WI38 (cell line): ENCODE results near the gene ZNF766.
A peak's percentile ranks its signal among the peaks of the same experiment; 100 is the strongest.

Experiments used
- H3K4me3 ChIP-seq: 2 replicates; pipeline ENCODE4 v1.5.1; 2011; ENCODE audit warnings: low read depth, mild to moderate bottlenecking, control low read depth, low read length
- TF ChIP-seq, protein P1 (sequence below): IDR thresholded peaks from 2 replicates; pipeline ENCODE4 v1.5.1; 2012; ENCODE audit warnings: low read depth, mild to moderate bottlenecking, control low read depth, low read length

ZNF766 gene

DNA sequence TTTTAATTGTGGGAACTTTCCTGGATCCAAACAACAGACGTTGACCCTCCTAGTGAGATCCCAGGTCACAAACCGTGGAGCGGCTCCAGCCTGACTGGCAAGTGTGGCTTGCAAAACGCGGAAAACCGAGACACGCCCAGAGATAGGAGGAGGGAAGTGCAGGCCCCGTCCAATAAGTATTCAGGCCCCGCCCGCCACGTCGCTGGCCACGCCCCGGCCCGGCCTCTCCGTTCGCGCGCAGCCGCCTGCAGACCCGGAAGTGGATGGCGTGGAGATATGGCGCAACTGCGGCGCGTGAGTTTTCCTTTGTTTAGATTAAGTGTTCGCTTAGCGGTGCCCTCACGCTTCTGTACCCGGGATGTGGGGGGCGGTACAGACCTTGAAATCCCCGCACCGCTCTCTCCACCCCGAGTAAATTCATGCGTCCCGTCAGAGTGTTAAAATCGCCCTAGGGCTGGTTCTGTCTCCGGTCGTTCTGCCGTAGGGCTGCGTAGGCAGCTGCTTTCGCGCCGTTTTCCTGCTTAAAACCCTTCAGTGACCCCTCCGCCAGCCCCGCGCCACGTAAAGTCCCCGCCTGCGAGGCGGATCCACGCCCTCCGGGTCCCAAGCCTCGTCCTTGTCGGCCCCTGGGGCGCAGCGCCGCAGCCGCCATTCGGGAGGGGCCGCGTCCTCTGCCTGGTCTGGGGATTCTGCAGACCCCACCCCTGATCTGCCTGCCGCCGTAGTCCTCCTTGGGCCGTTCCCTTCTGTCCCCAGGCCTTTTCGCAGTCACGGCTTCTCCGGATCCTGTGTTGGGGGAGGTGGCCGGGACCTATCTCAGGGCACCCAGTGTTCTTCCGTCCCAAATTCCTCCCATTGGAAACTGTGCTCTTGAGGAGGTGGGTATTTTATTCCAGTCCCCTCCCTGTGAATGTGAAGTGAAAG, at the start of gene ZNF766:
TSS of gene ZNF766 (plus strand) at position 250 of the 924 bp plus-strand sequence. CDS start at position 277, 27 bp downstream.
- TF ChIP-seq, protein P1, sequence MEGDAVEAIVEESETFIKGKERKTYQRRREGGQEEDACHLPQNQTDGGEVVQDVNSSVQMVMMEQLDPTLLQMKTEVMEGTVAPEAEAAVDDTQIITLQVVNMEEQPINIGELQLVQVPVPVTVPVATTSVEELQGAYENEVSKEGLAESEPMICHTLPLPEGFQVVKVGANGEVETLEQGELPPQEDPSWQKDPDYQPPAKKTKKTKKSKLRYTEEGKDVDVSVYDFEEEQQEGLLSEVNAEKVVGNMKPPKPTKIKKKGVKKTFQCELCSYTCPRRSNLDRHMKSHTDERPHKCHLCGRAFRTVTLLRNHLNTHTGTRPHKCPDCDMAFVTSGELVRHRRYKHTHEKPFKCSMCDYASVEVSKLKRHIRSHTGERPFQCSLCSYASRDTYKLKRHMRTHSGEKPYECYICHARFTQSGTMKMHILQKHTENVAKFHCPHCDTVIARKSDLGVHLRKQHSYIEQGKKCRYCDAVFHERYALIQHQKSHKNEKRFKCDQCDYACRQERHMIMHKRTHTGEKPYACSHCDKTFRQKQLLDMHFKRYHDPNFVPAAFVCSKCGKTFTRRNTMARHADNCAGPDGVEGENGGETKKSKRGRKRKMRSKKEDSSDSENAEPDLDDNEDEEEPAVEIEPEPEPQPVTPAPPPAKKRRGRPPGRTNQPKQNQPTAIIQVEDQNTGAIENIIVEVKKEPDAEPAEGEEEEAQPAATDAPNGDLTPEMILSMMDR: no peak

DNA sequence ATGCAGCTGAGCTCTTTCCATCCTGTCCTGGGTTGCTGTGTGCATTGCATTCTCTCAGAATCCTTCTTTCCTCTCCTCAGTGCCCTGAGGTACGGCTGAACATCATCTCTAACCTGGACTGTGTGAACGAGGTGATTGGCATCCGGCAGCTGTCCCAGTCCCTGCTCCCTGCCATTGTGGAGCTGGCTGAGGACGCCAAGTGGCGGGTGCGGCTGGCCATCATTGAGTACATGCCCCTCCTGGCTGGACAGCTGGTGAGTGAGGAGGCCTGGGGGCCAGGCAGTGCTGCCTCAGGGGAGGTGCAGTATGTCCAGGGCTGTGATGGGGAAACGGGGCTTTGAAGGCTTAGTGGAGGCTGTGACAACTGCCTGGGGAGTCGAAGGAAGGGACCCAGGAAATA, 49.8 kb upstream of the ZNF766 start:
- H3K4me3 ChIP-seq: no peak overlapping the region
- TF ChIP-seq, protein P1: no peak

More for the DNA sequence above, at the start of gene ZNF766:
- peak within 1 kb of the TSS; percentile 92 for H3K4me3 ChIP-seq

DNA sequence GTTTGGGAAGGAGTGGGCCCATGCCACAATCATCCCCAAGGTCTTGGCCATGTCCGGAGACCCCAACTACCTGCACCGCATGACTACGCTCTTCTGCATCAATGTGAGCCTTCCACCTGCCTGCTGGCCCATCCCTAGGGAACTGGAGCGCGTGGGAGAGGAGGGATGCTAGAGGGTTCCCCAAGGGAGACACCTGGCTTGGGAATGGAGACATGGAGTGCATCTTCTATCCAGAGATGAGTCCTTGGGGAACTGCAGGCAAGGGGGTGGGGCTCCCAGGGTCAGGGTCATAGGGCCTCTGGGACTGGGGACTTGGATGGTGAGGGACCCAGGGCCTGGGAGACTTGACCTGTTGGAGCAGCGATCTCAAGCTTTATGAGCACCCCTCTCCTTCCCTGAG, 48.4 kb upstream of the ZNF766 start:
- TF ChIP-seq, protein P1: no peak
- no peak overlapping the region for H3K4me3 ChIP-seq

- TF ChIP-seq, protein P1: no peak
- H3K4me3 ChIP-seq: no peak overlapping the region
Measured at GRCh38 chr19:52221831-52222375, 47.5 kb upstream of the ZNF766 start.

GRCh38 chr19:52224211-52224610, 45.2 kb upstream of the ZNF766 start:
- TF ChIP-seq, protein P1: no peak
- H3K4me3 ChIP-seq: no peak overlapping the region

DNA sequence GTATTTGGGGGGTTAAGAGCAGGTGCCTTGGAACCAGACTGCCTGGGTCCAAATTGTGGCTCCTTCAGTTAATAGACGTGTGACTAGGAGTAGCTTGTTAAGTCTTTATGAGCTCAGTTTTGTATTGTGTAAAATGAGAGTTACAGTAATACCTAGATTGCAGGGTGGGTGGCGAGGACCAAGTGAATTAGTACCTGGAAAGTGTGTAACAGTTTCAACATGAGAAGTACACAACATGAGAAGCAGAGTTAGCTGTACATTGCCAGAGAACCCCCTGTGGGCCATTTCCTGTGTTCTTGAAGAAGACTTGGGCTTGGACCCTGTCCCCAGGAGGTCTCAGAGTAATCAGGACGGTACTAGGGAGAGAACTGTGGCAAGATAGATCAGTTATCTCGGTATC, 42.7 kb upstream of the ZNF766 start:
- TF ChIP-seq, protein P1: no peak
- H3K4me3 ChIP-seq: no peak overlapping the region
